ENCODE data around the gene FAM237B.

Gene FAM237B

GRCh38 chr7:90271753-90272152, 49.4 kb downstream of the FAM237B start:
- DNase-seq (ENCODE audit: low read depth in 1 of 2, low spot score in 1 of 2) = no peak
- no peaks in the 10 kb centered on the region for H3K27me3 ChIP-seq (ENCODE audit: insufficient read depth, poor library complexity, severe bottlenecking)
- no peak overlapping the region for H3K4me3 ChIP-seq (replicated peaks; ENCODE audit: insufficient read depth, low read length)
- no peak for TF ChIP-seq REST (IDR thresholded peaks at IDR 0.05; ENCODE audit: insufficient replicate concordance, low read depth)
- TF ChIP-seq POLR2AphosphoS5 (IDR thresholded peaks at IDR 0.05; ENCODE audit: low read depth) = no peak
- no peak for TF ChIP-seq GABPA (IDR thresholded peaks at IDR 0.05; ENCODE audit: low read depth)
- no peak for TF ChIP-seq CTCF (IDR thresholded peaks at IDR 0.05; ENCODE audit: insufficient read depth, low read length)
- no peak for TF ChIP-seq SPI1 (IDR thresholded peaks at IDR 0.05; ENCODE audit: borderline replicate concordance, low read depth)
- no peak overlapping the region for H3K27ac ChIP-seq (replicated peaks)

- H3K27me3 ChIP-seq (ENCODE audit: insufficient read depth, poor library complexity, severe bottlenecking) = no peaks in the 10 kb centered on the region
- H3K27ac ChIP-seq (replicated peaks) = no peak overlapping the region
- no peak for DNase-seq (ENCODE audit: low read depth in 1 of 2, low spot score in 1 of 2)
- TF ChIP-seq SPI1 (IDR thresholded peaks at IDR 0.05; ENCODE audit: borderline replicate concordance, low read depth) (no peak), POLR2AphosphoS5 (IDR thresholded peaks at IDR 0.05; ENCODE audit: low read depth) (no peak), CTCF (IDR thresholded peaks at IDR 0.05; ENCODE audit: insufficient read depth, low read length) (no peak), REST (IDR thresholded peaks at IDR 0.05; ENCODE audit: insufficient replicate concordance, low read depth) (no peak), GABPA (IDR thresholded peaks at IDR 0.05; ENCODE audit: low read depth) (no peak)
- H3K4me3 ChIP-seq (replicated peaks; ENCODE audit: insufficient read depth, low read length) = no peak overlapping the region
These were observed 50.5 kb downstream of the FAM237B start for GRCh38 chr7:90270431-90271178.

- TF ChIP-seq SPI1 (IDR thresholded peaks at IDR 0.05; ENCODE audit: borderline replicate concordance, low read depth) (no peak), REST (IDR thresholded peaks at IDR 0.05; ENCODE audit: insufficient replicate concordance, low read depth) (no peak), POLR2AphosphoS5 (IDR thresholded peaks at IDR 0.05; ENCODE audit: low read depth) (no peak), CTCF (IDR thresholded peaks at IDR 0.05; ENCODE audit: insufficient read depth, low read length) (no peak), GABPA (IDR thresholded peaks at IDR 0.05; ENCODE audit: low read depth) (no peak)
- Histone ChIP-seq H3K27me3 (ENCODE audit: insufficient read depth, poor library complexity, severe bottlenecking) (no peaks in the 10 kb centered on the region), H3K4me3 (replicated peaks; ENCODE audit: insufficient read depth, low read length) (no peak overlapping the region), H3K27ac (replicated peaks) (no peak overlapping the region)
- no peak for DNase-seq (ENCODE audit: low read depth in 1 of 2, low spot score in 1 of 2)
These were observed 51.9 kb downstream of the FAM237B start for GRCh38 chr7:90269163-90269562.

Data from HL-60 (cell line).